Activated CD4-positive, alpha-beta T cell treated with anti-CD3 and anti-CD28 coated beads, Interleukin-2, amount 50 U/mL, for 1 hour (primary cell): ENCODE data around the gene BIN2.
A peak's percentile ranks its signal among the peaks of the same experiment; 100 is the strongest.
"Not testable (repeated sequence)": the region's sequence is repeated elsewhere in the genome, so short reads cannot be mapped to it uniquely, and the experiment has no call there.

Experiments
- DNase-seq: peaks from one replicate; pipeline ENCODE4 v3.0.0-alpha.2; 2020

BIN2 gene

DNA sequence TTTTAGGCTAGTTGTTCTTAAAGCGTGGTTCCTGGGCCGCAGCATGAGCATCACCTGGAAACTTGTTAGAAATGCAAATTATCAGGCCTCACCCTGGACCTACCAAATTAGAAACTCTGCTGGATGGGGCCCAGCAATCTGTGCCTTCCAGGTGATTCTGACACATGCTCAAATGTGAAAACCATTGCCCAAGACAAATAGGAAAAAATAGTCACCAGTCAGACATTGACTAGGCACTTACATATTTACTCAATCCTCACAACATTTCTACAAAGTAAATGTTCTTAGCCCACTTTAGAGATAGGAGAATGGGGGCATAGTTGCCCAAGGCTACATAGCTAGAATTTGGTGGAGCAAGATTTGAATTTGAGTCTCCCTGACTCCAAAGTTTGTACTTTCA is 19.2 kb upstream of the BIN2 start:
- DNase-seq = no peak

DNA sequence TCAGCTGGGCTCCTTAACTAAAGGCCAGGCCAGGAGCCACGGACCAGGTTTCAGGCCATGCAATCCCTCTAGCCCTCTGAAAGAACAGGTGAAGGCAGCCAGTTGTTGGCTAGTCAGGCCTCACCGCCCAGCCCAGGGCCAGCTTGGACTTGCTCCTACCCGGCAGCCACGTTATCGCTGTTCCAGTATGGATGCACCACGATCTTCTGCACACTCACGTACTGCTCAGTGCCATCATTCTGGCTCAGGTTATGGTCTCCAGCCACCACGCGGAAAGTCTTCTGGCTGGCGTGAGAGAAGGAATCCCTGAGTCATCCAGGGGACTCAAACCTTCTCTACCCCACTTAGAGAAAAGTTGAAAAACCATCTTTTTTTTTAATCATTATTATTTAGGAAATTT is 18.4 kb upstream of the BIN2 start:
- no peak for DNase-seq

DNA sequence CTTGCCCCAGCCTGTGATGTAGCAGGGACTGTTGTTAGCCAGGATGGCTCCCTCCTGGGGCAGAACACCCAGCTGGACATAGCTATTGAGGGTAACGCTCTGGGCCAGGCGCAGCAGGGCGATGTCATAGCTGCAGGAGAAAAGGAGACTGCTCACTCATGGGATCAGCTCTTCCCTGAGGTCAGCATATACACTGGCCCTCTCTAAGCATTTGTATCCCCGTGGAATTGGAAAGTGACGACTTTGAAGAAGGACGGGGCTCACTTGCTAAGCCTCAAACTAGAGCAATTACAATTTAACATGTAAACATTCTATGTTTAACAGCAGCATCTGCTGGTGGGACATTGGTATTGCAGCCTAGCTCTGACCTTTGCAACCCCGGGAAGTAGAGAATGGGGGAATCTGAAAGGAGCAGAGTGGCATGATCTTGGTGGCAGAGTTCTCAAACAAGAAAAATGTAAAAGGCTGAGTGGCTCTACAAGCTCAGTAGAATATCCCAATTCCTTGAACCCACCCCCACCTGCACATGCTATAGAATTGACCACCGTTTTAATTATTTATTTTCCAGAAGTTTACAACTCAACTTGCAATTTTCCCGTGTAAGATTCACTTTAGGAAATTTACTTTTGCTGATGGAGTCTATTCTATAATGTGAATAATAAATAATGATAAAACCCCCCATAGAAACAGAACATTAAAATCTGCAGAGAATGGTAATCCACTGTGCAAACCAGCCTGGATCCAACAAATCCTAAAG is 17.5 kb upstream of the BIN2 start:
- peak; percentile 68 for DNase-seq

DNA sequence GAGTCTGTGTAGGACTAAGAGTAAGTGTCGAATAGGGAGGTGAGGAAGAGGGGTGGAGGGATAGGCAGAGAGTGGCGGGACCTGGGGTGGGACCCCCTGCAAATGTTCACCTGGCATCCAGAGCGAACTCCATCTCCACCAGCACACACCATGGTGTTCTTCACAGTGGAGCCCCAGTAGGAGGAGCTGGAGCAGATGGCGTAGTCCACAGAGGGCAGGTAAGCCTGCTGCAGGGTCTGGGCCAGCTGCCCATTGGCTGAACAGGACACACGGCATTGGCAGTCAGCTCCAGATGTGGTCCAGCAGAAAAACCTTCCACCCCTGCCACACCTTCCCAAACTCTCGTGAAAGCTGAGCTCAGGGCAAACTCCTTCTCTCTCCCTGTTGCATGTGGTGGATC is 15.8 kb upstream of the BIN2 start:
- DNase-seq = no peak

DNA sequence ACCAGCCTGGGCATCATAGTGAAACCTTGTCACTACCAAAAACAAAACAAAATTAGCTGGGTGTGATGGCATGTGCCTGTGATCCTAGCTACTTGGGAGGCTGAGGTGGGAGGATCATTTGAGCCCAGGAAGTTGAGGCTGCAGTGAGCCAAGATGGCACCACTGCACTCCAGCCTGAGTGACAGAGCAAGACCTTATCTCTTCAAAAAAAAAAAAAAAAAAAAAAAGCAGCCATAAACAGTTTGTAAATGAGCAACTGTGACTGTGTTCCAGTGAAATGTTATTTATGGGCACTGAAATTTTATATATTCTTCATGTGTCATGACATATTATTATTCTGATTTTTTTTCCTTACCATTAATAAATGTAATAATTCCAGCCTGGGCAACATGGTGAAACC is 13.4 kb upstream of the BIN2 start:
- DNase-seq = not testable (repeated sequence)

DNA sequence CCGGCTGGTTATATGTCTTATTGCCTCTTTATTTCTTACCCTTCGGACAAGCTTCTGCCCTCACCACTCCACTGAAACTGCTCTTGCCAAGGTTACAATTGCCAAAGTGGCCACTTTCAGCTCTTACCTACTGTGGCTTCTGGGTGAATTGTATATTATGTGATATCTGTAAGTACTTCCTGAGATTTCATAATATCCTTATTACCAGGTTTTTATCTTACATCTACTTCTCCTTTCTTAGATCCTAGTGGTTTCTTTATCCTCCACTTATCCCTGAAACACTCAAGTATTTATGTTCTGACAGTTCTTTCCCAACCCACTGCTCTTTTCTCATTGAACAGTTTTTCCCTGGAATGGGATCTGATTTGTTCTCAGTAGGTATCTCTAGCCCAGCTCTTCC is 12.0 kb upstream of the BIN2 start:
- no peak for DNase-seq

DNA sequence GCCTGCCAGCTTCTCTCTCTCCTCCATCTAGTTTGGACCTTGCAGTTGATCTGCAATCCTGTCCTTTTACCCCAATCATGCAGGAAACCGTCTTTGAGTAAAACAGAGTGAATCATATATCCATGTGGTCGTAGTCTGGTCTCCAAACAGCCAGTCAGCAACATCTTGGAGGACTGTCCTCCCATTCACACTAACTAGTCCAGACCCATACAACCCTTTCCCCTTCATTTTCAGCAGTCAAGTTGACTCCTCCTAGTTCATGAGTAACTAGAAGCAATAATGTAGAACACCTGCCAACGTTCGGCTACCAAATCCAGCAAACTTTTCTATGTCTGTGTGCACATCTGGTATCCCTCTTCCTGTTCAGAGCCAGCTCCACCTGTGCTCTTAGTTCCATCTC is 10.8 kb upstream of the BIN2 start:
- DNase-seq = no peak

DNA sequence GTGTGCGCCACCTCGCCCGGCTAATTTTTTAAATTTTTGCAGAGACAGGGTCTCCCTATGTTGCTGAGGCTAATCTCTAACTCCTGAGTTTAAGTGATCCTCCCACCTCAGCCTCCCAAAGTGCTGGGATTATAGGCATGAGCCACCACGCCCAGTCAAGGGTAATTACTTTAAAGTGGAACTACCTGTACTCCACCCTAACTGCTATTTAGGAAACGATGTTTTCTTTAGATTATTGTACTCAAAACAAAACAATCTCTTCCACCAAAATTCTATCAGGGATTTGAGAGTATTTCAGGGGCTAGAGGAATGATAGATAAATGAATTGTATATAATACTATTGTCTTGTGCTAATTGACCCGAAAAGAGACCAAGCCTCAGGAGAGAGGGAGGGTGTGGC is 9.6 kb upstream of the BIN2 start:
- DNase-seq = no peak

DNA sequence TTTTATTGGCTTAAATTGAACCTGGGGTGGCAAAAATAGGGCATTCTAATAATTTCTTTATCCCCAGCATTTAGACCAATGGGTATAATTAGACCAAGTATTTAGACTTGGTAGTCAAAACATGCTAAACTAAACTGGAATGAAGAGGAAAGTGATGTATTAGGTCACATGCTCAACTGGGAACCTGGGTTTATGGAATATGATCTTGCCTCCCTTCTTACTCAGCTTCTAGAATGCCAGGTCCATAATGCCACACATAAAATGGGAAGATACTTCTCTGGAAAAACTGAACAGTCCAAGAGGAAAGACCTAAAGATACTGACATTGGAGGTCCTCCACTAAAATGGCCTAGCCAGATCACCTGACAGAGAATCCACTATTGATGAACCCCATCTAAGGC is 6.2 kb upstream of the BIN2 start:
- no peak for DNase-seq

DNA sequence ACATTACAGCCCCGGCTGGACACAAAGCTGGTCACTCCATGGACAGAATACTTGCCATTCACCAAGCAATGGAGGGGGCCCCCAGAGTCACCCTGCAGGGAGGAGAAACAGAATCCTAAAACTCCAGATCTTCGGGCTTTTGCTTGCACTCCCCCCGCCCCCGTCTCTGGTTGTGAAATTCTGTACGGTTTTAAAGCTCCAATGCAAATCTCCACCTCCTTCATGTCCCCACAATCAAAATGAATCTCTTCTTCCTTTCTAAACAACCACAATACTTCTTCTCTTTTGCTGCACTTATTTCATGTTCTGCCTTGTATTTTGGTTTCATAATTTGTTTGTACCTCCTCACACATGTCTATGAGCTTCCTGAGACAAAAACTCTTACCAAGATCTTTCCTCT is 5.8 kb upstream of the BIN2 start:
- no peak for DNase-seq

DNA sequence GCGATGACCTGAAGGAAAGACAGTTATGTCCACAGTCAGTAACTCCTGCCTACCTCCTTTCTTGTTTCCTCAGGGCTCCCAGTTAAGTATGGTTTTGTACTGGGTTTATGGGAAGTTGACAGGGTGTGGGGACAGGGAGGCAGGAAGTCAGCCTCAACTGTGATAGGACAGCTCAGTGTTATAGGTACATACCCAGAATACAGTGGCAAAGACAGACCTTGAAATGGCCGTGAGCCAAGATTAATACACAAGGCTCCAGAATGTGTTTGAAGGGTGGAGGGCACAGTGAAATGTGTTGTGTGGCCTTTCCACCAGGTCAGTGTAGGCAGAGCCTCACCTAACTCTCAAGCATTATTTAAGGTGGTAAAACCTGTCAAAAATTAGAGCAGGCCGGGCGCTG is 4.6 kb upstream of the BIN2 start:
- DNase-seq = no peak

DNA sequence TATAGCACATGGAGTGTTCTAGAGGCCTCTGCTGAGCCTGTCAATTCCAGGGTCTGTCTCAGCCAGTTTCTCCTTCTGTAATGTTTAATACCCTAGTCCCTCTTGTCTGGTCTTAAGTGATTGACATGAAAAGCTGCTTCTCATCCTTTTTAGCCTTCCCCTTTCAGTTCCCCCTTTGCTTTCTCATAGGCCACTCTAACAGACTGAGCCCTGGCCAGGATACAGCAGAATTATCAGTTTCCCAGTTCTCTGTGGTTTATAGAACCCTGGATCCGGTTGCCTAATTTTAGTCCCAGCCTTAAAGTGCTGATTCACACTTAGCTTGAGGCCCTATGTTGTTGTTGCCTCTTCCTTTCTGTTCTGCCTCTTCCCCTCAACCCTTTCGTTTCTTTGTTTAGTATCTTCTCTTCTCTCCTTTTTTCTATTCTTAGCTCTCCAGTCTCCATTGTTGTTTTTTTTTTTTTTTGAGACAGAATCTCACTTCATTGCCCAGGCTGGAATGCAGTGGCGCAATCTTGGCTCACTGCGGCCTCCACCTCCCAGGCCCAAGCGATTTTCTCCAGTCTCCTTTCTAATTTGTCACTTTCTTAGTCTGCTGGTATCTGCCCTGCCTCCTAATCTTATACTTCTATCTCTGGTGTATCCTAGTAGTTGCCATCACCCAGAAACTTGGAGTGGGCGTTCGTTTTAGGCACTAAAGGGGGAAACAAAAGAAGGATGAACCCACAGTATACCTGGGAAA is 2.9 kb upstream of the BIN2 start:
- no peak for DNase-seq

DNA sequence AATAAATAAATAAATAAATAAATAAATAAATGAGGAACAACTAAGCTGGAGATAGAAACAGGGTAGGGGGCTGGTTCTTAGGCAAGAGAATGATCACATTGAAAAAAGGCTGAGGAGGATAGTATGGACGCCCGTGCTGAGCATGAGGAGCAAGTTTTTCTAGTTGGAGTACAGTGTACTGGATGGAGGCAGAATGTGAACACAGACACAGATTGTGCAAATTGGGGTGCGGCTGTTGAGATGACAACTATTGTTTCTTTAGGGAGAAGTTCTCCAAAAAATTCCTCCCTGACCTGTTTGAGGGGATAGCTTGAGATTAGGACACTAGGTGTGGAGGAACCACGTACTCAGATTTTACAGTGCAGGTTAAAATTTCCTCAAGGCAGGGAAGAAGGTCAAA is 979 bp upstream of the BIN2 start:
- no peak for DNase-seq

DNA sequence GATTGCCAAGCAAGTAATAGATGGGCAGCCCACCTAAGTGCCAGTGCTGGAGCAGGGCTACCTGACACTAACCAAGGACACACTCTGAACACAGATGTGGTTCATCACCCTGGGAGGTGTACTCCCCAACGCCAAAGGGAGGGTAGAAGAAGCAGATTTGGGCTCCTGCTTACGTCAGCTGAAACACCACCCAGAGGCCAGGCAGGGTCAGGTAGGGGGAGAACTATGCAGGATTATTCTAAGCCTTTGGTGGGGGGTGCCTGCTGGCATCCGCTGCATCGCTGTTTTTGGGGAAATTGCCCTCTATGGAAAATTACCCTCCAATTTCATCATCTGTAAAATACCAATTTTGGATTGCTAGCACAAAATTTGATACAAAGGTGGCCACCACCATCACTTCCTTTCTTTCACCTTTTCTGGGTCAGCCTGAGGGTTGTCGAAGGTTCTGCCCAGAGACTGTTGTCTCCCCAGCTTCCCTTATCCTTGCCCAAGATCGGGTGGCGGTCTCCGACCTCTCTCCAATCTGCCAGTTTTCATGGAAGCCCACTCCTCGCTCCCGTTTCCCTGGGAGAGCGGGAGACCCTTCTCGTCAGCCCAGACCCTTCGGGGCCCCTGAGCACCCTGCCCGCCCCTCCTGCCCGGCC is 535 bp downstream of the BIN2 start:
- DNase-seq = peak; percentile 58

DNA sequence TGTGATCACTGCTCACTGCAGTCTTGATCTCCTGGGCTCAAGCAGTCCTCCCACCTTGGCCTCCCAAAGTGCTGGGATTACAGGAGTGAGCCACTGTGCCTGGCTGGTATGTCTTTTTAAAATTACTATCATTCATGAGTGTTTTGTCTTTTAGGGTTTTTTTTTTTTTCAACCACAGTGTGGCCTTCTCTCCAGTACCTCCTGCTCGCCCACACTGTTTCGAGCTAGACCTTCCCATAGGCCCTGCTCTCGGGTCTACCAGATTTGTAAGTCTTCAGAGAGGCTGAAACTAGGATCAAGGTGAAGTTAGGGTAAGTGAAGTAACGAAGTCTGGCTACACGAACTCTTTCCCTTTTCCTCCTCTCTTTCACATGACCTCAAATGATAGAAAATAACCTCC is 1.5 kb downstream of the BIN2 start:
- DNase-seq = no peak

DNA sequence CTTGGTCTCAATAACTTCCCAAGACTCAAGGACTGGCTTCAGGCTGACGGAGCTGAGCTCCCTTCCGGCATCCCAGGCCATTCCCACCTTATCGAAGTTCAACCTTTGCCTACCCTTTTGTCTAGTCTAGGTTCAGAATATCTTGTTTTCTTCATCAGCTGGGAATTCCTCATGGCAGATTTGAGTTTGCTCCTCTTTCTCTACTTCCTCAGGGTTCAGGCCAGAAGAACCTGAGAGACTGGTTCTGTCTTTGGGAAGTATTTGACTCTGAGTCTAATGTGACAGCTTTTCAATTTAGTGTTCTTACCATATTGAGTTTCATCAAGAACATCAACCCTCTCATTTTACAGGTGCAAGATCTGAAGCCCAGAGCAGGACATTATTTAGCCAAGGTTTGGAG is 2.1 kb downstream of the BIN2 start:
- no peak for DNase-seq

DNA sequence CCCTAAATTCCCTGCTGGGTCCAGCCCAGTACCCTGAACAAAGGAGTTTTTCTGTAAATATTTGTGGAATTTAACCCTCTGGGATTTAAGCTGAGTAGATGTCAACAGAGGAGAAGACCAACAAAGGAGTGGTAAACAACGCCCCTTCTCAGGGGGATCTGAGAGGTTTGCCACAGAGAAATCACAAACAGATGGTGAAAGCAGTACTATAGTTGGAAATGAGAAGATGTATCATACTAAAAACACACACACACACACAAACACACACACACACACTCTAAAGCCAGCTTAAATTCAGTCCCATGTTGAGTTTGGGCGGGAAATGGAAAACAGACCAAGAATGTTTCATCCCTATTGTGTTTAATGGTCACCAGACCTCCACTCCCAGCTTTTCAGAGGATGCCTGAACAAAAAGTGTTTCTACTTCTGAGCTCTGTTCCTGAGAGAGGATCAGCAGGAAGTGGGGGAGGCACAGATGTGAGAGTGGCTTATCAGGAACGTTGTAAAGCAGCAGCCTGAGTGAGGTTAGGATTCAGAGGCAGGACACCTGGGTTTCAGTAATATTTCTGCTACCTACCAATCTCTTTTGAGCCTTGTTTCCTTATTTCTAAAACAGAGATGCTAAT is 3.2 kb downstream of the BIN2 start:
- DNase-seq = no peak

DNA sequence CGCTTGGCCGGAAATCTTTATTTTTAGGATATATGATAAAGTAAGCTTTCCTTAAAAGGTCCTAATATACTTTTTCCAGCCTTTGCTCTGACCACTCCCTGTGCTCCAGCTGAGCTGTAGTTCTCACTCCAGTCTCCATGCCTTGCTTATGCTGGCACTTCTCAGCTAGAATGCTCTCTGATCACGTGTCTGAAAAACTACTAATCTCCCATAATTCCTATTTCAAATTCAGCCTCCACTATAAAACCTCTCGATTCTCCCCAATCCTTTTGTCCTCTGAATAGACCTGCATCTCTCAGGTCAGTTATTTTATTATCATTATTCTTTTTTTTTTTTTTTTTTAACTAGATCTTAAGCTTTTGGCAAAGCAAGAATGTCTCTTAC is 3.7 kb downstream of the BIN2 start:
- DNase-seq = no peak

DNA sequence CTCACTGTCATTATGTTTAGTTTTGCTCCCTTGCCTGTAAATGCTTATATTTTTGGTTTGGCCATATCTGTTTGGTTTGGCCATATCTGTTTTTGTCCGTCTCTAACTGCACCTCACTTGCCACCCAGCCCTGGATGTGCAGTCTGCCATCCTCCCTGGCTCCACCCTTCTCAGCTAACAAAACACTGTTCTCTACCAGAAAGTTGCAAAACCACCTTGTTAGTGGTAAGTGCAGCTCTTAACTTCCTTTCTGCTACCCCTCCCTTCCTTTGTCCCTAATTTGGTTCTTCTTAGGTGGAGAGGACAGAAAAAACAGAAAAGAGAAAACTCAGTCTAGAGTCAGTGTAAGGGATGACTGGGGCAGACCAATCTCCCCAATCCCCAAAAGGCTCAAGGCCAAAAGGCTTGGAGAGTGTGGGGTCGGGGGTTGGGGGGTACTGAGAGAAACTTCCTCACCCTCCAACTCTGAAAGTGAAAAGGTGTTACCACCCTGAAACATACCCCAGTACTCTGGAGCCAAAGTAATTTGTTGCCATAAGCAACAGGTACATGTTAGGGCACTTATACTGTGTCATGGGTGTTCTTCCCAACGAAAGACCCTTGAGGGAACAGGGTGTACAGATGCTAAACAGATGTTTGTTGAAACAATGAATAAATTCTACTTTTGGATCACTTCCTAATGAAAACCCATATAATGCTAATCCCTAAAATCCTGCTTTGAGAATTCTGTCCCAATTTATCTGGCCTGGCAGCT is 5.0 kb downstream of the BIN2 start:
- DNase-seq = peak; percentile 38

DNA sequence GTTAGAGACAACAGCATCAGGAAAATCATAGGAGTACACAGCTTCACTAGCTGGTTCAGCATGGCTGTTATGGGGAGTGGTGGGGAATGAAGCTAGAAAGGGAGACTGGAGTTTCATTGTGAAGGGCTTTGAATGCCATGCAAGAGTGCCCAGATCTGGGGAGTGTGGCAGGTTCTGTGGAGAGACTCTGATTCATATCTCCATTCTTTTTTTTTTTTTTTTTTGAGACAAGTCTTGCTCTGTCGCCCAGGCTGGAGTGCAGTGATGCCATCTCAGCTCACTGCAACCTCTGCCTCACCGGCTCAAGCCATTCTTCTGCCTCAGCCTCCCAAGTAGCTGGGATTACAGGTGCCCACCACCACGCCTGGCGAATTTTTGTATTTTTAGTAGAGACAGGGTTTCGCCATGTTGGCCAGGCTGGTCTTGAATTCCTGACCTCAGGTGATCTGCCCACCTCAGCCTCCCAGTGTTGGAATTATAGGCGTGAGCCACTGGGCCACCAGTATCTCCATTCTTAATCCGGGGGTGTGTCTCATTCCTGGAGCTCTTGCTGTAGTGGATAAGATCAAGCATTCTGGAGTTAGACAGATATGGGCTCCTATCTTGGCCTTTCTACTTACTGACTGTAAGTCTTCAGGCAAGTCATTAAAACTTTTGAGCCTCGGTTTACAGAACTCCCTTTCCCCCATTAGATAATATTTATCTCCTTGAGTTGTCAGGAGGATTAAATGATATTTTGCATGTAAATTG is 5.7 kb downstream of the BIN2 start:
- not testable (repeated sequence) for DNase-seq

DNA sequence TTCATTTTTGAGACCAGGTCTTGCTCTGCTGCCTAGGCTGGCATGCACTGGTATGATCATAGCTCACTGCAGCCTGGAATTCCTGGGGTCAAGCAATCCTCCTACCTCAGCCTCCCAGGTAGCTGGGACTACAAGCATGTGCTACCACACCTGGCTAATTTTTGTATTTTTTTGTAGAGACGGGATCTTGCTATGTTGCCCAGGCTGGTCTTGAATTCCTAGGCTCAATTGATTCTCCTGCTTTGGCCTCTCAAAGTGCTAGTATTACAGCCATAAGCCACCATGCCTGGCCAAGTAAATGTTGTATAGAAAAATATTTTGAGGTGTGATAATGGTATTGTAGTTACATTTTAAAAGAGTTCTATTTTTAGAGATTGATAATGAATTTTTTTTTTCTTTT is 12.6 kb downstream of the BIN2 start:
- DNase-seq = no peak
